SK-N-SH (cell line): ENCODE measurements around the gene BCL7B. TPM values are rescaled to one million over a fixed set of nuclear protein-coding genes. Genes with fewer than 3 reads are reported as not detected.

Source experiments
- CTCF ChIA-PET: fragments of 300-600, 350-600 bp; formaldehyde crosslinking; extraction: SDS; loops from one replicate; lab custom pipeline; 2021; lab: Yijun Ruan, JAX
- POLR2A ChIA-PET: fragments of 350-600 bp; sonication (Branson Sonifier 250); formaldehyde crosslinking; extraction: SDS; loops from one replicate; lab custom pipeline; 2020; ENCODE audit warnings: antibody characterized with exemption, inconsistent platforms; lab: Yijun Ruan, JAX
- DNase-seq: peaks from one replicate; pipeline ENCODE4 v3.0.0; 2012
- H2AFZ ChIP-seq: fragments of 200-600 bp; sonication (generic); 2 replicates; pipeline ENCODE4 v1.8.1; 2016; ENCODE audit warnings: antibody characterized with exemption, mild to moderate bottlenecking, low read depth
- H3F3A ChIP-seq: fragments of 200-600 bp; sonication (generic); replicated peaks from 2 replicates; pipeline ENCODE3; 2016; ENCODE audit warnings: antibody characterized with exemption, mild to moderate bottlenecking; ENCODE audit not compliant: insufficient read depth
- H3K27ac ChIP-seq, 2 experiments: fragments of 200-500 bp in 1 of 2; fragments of 200-600 bp in 1 of 2; sonication (Bioruptor generic) in 1 of 2; sonication (generic), shearing (Covaris generic) in 1 of 2; 2 replicates each; pipeline versions ENCODE4 v1.5.1 to v1.6.1; 2014 to 2016; ENCODE audit warnings: low read depth in 2 of 2, inconsistent platforms in 1 of 2, low read length in 1 of 2, mild to moderate bottlenecking in 1 of 2, mixed read lengths in 1 of 2
- H3K27me3 ChIP-seq: fragments of 200-600 bp; sonication (generic), shearing (Covaris generic); 2 replicates; pipeline ENCODE4 v1.6.1; 2016; ENCODE audit warnings: mixed run types; ENCODE audit not compliant: insufficient read depth
- H3K36me3 ChIP-seq, 2 experiments: fragments of 200-500 bp in 1 of 2; fragments of 200-600 bp in 1 of 2; sonication (Bioruptor generic) in 1 of 2; sonication (generic) in 1 of 2; replicated peaks in 1 of 2; 2 replicates each; pipeline versions ENCODE3 to v1.5.1; 2014 to 2016; ENCODE audit warnings: low read length in 1 of 2, mild to moderate bottlenecking in 1 of 2; ENCODE audit not compliant: insufficient read depth in 2 of 2, control insufficient read depth in 1 of 2
- H3K4me1 ChIP-seq, 2 experiments: fragments of 200-500 bp in 1 of 2; fragments of 200-600 bp in 1 of 2; sonication (Bioruptor generic) in 1 of 2; sonication (generic), shearing (Covaris generic) in 1 of 2; 2 replicates each; pipeline versions ENCODE4 v1.5.1 to v1.6.1; 2014 to 2016; ENCODE audit warnings: low read depth in 1 of 2, low read length in 1 of 2, mixed run types in 1 of 2; ENCODE audit not compliant: insufficient read depth in 2 of 2, control insufficient read depth in 1 of 2
- H3K4me2 ChIP-seq: fragments of 200-600 bp; sonication (generic), shearing (Covaris generic); 2 replicates; pipeline ENCODE4 v1.6.1; 2017; ENCODE audit warnings: mixed run types
- H3K4me3 ChIP-seq, 2 experiments: fragments of 200-500 bp in 1 of 2; fragments of 200-600 bp in 1 of 2; sonication (Bioruptor generic) in 1 of 2; sonication (generic), shearing (Covaris generic) in 1 of 2; 2 replicates each; pipeline versions ENCODE4 v1.5.1 to v1.8.1; 2014 to 2016; ENCODE audit warnings: low read depth in 2 of 2, inconsistent platforms in 1 of 2, low read length in 1 of 2, mild to moderate bottlenecking in 1 of 2, mixed read lengths in 1 of 2, moderate library complexity in 1 of 2
- H3K79me2 ChIP-seq: fragments of 200-600 bp; sonication (generic); 2 replicates; pipeline ENCODE4 v1.8.1; 2017; ENCODE audit warnings: mild to moderate bottlenecking; ENCODE audit not compliant: insufficient read depth
- H3K9ac ChIP-seq: fragments of 200-600 bp; sonication (generic); 2 replicates; pipeline ENCODE4 v1.6.1; 2017; ENCODE audit warnings: mixed run types
- H3K9me2 ChIP-seq: fragments of 200-600 bp; sonication (generic); 2 replicates; pipeline ENCODE4 v1.6.1; 2017; ENCODE audit warnings: mixed run types
- H3K9me3 ChIP-seq: fragments of 200-600 bp; sonication (generic); 2 replicates; pipeline ENCODE4 v1.6.1; 2017; ENCODE audit warnings: mixed run types, mild to moderate bottlenecking, moderate library complexity
- H4K20me1 ChIP-seq: fragments of 200-600 bp; sonication (generic); 2 replicates; pipeline ENCODE4 v1.6.1; 2017; ENCODE audit warnings: mild to moderate bottlenecking, mixed run types; ENCODE audit not compliant: insufficient read depth
- ELF1 ChIP-seq: IDR thresholded peaks from 2 replicates; pipeline ENCODE4 v1.4.0; 2012
- EP300 ChIP-seq, 2 experiments: IDR thresholded peaks; 2 replicates each; pipeline versions ENCODE4 v1.4.0 to v1.6.1; 2012; ENCODE audit warnings: borderline replicate concordance in 1 of 2, low read depth in 1 of 2, low read length in 1 of 2
- FOXJ3 ChIP-seq: sonication (generic); formaldehyde crosslinking; IDR thresholded peaks from 2 replicates; pipeline ENCODE4 v1.5.1; 2020; ENCODE audit warnings: mild to moderate bottlenecking, missing genetic modification reagents
- GATA2 ChIP-seq: sonication (generic); formaldehyde crosslinking; IDR thresholded peaks from 2 replicates; pipeline ENCODE4 v1.5.0; 2020; ENCODE audit warnings: mild to moderate bottlenecking, missing genetic modification reagents
- MEF2A ChIP-seq: IDR thresholded peaks from 2 replicates; pipeline ENCODE4 v1.4.0; 2012; ENCODE audit warnings: low read depth, borderline replicate concordance
- NRF1 ChIP-seq: IDR thresholded peaks from 2 replicates; pipeline ENCODE4 v1.6.1; 2012; ENCODE audit warnings: low read depth, mild to moderate bottlenecking, low read length
- PBX3 ChIP-seq: IDR thresholded peaks from 2 replicates; pipeline ENCODE4; 2012
- POLR2AphosphoS5 ChIP-seq: IDR thresholded peaks from 2 replicates; pipeline ENCODE4 v1.6.1; 2012; ENCODE audit warnings: low read depth, low read length
- RAD21 ChIP-seq: IDR thresholded peaks from 2 replicates; pipeline ENCODE4 v1.6.1; 2012; ENCODE audit warnings: mild to moderate bottlenecking, low read length
- RCOR1 ChIP-seq: fragments of 150-350 bp; IDR thresholded peaks from 2 replicates; pipeline ENCODE4 v1.6.1; 2017; ENCODE audit warnings: antibody characterized with exemption, low read length
- RXRA ChIP-seq: IDR thresholded peaks from 2 replicates; pipeline ENCODE4 v1.4.0; 2012; ENCODE audit warnings: low read depth, mild to moderate bottlenecking, borderline replicate concordance
- SIN3A ChIP-seq: IDR thresholded peaks from 2 replicates; pipeline ENCODE4 v1.6.1; 2012; ENCODE audit warnings: low read depth, mild to moderate bottlenecking, low read length, moderate library complexity, borderline replicate concordance
- TAF1 ChIP-seq: IDR thresholded peaks from 2 replicates; pipeline ENCODE4 v1.6.1; 2012; ENCODE audit warnings: low read depth, mild to moderate bottlenecking, low read length, moderate library complexity, borderline replicate concordance
- TCF12 ChIP-seq: IDR thresholded peaks from 2 replicates; pipeline ENCODE4 v1.4.0; 2012
- WGBS: methylation state at CpG from one replicate; pipeline ENCODE4 v1.1.6; 2017; ENCODE audit warnings: low lambda C conversion rate; 5-methylcytosine and 5-hydroxymethylcytosine counted together
- polyA plus RNA-seq, 3 experiments: library from polyadenylated mRNA; depleted of rRNA; stranded (reverse); fragments of >200 nt; gene quantifications; 2 replicates each; pipeline ENCODE4 v1.2.3, GENCODE V29; 2012
- TF ChIP-seq, protein P1 (sequence below): IDR thresholded peaks from 2 replicates; pipeline ENCODE4 v1.4.0; 2012; ENCODE audit warnings: low read depth, borderline replicate concordance

BCL7B gene
- polyA plus RNA-seq, 1 of the 3 experiments (the other 2 are of a cell fraction), result 114 TPM

GRCh38 chr7:73573791-73574190, 16.3 kb upstream of the BCL7B start:
- Histone ChIP-seq H3K9ac (no peak overlapping the region), H3K36me3 (peaks cover 55 to 74% of the 10 kb centered on the region in 2 experiments), H3K27me3 (no peaks in the 10 kb centered on the region), H3K4me2 (no peak overlapping the region), H4K20me1 (peaks cover 32% of the 10 kb centered on the region), H2AFZ (no peak overlapping the region), H3K4me1 (peaks cover 4 to 10% of the 10 kb centered on the region in 2 experiments; a peak in 3 of 4 replicates), H3K9me3 (no peaks in the 10 kb centered on the region), H3F3A (peaks cover 10% of the 10 kb centered on the region), H3K27ac (no peak overlapping the region)
- POLR2A ChIA-PET, result no interaction called here
- DNase-seq, result no peak
- TF ChIP-seq EP300 (IDR thresholded peaks at IDR 0.05; ENCODE audit: borderline replicate concordance in 1 of 2, low read depth in 1 of 2, low read length in 1 of 2) (no peak), ELF1 (no peak), RXRA (no peak), RCOR1 (no peak), FOXJ3 (CRISPR knock-in tag) (no peak), MEF2A (no peak)
- TF ChIP-seq, protein P1, sequence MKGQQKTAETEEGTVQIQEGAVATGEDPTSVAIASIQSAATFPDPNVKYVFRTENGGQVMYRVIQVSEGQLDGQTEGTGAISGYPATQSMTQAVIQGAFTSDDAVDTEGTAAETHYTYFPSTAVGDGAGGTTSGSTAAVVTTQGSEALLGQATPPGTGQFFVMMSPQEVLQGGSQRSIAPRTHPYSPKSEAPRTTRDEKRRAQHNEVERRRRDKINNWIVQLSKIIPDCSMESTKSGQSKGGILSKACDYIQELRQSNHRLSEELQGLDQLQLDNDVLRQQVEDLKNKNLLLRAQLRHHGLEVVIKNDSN, result no peak
- TF ChIP-seq, all 33 proteins: peak for 0
- peaks cover 58% of the 10 kb centered on the region for H3K79me2 ChIP-seq
- CTCF ChIA-PET, result interaction anchor here (1.8 kb wide), 1 partner anchor 33 kb away, joined by 6 read pairs; no protein-coding TSS in a partner anchor
- H3K9me2 ChIP-seq, result no peaks in the 10 kb centered on the region
- 96% methylated on average over 7 of the region's 11 CpGs for WGBS
- no peak overlapping the region for H3K4me3 ChIP-seq

- Histone ChIP-seq H3K4me2 (no peak overlapping the region), H4K20me1 (peaks cover 32% of the 10 kb centered on the region), H3K4me3 (no peak overlapping the region), H3K27ac (no peak overlapping the region), H3K27me3 (no peaks in the 10 kb centered on the region), H3K9me2 (no peaks in the 10 kb centered on the region), H3K36me3 (peaks cover 55 to 79% of the 10 kb centered on the region in 2 experiments), H3K4me1 (peaks cover 4 to 10% of the 10 kb centered on the region in 2 experiments; a peak in 3 of 4 replicates), H2AFZ (no peak overlapping the region), H3K9ac (no peak overlapping the region), H3K79me2 (peaks cover 57% of the 10 kb centered on the region), H3K9me3 (no peaks in the 10 kb centered on the region), H3F3A (peaks cover 13% of the 10 kb centered on the region)
- DNase-seq, result no peak
- TF ChIP-seq POLR2AphosphoS5, result no peak
- TF ChIP-seq ELF1, result no peak
- TF ChIP-seq GATA2 (CRISPR knock-in tag), result no peak
- no peak for TF ChIP-seq PBX3
- TF ChIP-seq TCF12, result no peak
- no peak for TF ChIP-seq SIN3A
- TF ChIP-seq TAF1, result no peak
- TF ChIP-seq MEF2A, result no peak
- no peak for TF ChIP-seq RAD21
- TF ChIP-seq, protein P1, result no peak
- TF ChIP-seq NRF1, result no peak
- 95% methylated on average over 9 of the region's 9 CpGs for WGBS
- ChIA-PET POLR2A (no interaction called here), CTCF (interaction anchor here (1.8 kb wide), 1 partner anchor 34 kb away, joined by 6 read pairs; no protein-coding TSS in a partner anchor)
Measured at GRCh38 chr7:73573276-73573675, 15.8 kb upstream of the BCL7B start.
